IMR-90 (cell line): ENCODE data around the gene ADARB2.

Experiments
- BHLHE40 ChIP-seq: fragments of 150-350 bp; IDR thresholded peaks from 2 replicates; pipeline ENCODE4 v1.6.1; 2016; ENCODE audit warnings: mild to moderate bottlenecking, low read depth, low read length
- FOS ChIP-seq: fragments of 150-350 bp; IDR thresholded peaks from 2 replicates; pipeline ENCODE4 v1.6.1; 2016; ENCODE audit warnings: low read depth, low read length
- MAZ ChIP-seq: IDR thresholded peaks from 2 replicates; pipeline ENCODE4 v1.6.1; 2012; ENCODE audit warnings: low read depth, mild to moderate bottlenecking, low read length, improper control_type of control experiment, moderate library complexity, borderline replicate concordance
- RAD21 ChIP-seq: IDR thresholded peaks from 2 replicates; pipeline ENCODE4 v1.6.1; 2012; ENCODE audit warnings: low read length, improper control_type of control experiment
- RCOR1 ChIP-seq: IDR thresholded peaks from 2 replicates; pipeline ENCODE4 v1.6.1; 2012; ENCODE audit warnings: mild to moderate bottlenecking, low read length, improper control_type of control experiment; ENCODE audit not compliant: insufficient replicate concordance
- TF ChIP-seq, protein P1 (sequence below): conservative IDR thresholded peaks from 2 replicates; pipeline ENCODE4 v1.5.1; 2012; ENCODE audit warnings: mild to moderate bottlenecking, low read depth, low read length, improper control_type of control experiment

DNA sequence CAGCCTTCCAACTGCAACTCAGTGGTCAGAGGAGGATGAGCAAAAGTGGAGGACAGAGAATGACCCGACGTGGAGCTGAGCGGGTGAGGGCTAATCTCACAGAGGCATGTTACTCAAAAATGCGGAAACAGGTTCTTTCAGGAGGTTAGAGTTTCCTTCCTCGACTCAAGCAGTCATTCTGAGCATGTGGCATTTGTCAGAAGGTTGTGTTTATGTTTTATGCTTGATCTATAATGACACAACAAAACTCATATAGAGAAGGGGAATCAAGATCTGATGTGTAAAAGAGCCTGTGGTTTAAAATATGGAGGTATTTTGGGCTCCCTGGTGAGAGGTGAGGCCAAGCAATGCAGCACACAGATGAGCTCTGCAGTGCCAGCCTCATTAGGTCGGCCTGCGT, 311.4 kb downstream of the ADARB2 start:
- TF ChIP-seq MAZ, result no peak
- TF ChIP-seq, protein P1, sequence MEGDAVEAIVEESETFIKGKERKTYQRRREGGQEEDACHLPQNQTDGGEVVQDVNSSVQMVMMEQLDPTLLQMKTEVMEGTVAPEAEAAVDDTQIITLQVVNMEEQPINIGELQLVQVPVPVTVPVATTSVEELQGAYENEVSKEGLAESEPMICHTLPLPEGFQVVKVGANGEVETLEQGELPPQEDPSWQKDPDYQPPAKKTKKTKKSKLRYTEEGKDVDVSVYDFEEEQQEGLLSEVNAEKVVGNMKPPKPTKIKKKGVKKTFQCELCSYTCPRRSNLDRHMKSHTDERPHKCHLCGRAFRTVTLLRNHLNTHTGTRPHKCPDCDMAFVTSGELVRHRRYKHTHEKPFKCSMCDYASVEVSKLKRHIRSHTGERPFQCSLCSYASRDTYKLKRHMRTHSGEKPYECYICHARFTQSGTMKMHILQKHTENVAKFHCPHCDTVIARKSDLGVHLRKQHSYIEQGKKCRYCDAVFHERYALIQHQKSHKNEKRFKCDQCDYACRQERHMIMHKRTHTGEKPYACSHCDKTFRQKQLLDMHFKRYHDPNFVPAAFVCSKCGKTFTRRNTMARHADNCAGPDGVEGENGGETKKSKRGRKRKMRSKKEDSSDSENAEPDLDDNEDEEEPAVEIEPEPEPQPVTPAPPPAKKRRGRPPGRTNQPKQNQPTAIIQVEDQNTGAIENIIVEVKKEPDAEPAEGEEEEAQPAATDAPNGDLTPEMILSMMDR, result no peak
- no peak for TF ChIP-seq RAD21
- TF ChIP-seq RCOR1, result no peak
- no peak for TF ChIP-seq FOS
- no peak for TF ChIP-seq BHLHE40
